Stimulated activated CD8-positive, alpha-beta memory T cell treated with anti-CD3 and anti-CD28 coated beads, Interleukin-4, amount 100 ng/mL, for 48 hours (primary cell): ENCODE data around the gene NDUFA5.

ENCODE experiments used
- DNase-seq: peaks from one replicate; pipeline ENCODE4 v3.0.0-alpha.2; 2020

Gene NDUFA5

DNA sequence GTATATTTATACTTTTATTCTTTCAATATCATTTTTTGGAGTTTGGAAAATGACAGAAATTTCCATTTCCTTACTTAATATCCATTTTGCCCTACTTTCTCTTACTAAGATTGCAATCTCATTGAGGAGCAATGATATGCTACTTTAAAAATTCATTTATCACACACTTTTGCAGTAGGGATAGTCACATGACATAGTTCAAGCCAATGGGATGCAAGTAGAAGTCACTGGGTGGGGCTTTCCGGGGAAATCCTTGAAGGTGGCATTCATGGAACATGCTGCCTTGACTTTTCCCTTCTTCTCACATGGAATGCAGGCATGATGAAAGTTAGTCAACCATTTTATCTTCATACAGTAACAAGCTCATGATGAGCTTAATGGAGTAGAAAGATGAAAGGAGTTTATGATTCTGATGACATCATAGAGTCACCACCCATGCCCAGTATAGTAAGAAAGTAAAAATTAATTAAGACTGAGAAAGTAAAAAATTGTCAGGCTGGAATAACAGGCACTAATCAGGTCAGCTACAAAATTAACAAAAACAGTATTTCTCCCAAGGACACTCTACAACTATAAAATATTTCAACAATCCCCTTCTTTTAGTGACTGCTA, 56.6 kb downstream of the NDUFA5 start:
- DNase-seq, result no peak

DNA sequence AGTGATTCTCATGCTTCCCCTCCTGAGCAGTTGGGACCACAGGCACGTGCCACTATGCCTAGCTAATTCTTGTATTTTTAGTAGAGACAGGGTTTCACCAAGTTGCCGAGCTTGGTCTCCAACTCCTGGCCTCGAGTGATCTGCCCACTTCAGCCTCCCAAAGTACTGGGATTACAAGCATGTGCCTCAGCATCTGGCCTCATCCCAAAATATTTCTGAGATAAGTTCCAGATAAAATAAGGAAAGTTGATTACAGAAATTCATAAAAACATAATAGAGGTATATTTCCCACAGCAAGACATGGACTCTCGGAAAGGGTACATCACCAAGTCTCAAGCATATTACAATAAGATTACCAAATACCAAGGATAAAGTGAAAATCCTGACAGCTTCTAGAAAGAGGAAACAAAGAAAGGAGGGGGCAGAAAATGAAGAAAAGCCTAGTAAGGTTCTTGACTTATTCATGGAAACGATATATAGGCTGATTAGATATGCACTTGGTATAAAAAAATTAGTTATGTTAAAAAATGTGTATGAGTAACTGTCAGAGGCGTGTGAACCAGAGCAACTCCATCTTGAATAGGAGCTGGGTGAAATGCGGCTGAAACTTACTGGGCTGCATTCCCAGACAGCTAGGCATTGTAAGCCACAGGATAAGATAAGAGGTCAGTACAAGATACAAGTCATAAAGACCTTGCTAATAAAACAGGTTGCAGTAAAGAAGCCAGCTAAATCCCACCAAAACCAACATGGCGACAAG, 58.2 kb downstream of the NDUFA5 start:
- DNase-seq, result no peak

DNA sequence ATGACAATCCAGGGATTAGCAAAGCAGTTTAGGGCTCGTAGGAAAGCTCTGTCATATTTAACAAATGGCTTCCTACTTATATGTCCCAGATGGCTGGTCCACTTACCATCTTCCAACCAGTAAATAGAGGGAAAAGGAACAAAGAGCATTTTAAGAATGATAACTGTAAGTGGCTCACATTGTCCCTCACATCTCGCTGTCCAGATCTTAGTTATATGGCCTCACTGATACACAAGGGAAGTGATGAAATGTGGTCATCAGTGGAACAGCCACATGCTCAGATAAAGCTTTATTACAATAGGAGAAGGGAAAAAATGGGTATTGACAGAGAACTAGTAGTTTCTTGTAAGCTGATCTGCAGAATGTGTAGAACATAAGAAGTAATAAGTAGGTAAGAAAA, 59.0 kb downstream of the NDUFA5 start:
- DNase-seq, result no peak

DNA sequence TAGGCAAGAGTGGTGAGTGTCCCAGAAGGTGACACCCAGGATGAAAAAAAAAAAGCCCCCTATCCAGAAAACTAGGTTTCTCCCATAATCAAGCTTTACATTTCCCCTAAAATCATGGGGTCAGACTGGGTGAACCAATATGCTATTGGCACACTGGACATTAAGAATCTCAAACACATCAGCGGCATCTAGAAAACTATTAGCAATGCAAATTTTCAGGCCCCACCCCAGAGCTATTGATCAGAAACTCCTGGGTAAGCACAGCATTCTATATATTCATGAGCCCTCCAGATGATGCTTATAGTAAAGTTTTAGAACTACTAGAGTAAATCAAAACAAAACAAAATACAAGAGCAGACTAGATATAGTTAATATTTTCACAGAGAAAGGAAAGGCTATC, 59.6 kb downstream of the NDUFA5 start:
- no peak for DNase-seq

GRCh38 chr7:123494193-123494796, 63.3 kb downstream of the NDUFA5 start:
- no peak for DNase-seq

GRCh38 chr7:123492485-123492884, 65.1 kb downstream of the NDUFA5 start:
- DNase-seq, result no peak
